ENCODE results near the gene ACER2. TPM values are rescaled to one million over a fixed set of nuclear protein-coding genes. Genes with fewer than 3 reads are reported as not detected.

ACER2 gene
- total and polyA plus RNA-seq, 11 donors: 0.95 to 4.5 (median 3.7) TPM

GRCh38 chr9:19445452-19445851 is 36.6 kb downstream of the ACER2 start:
- peaks cover 0 to 68% (median 27%) of the 10 kb centered on the region in 9 donors for H3K36me3 ChIP-seq
- ATAC-seq: no peak
- no peak for TF ChIP-seq CTCF (IDR thresholded peaks at IDR 0.05)
- no peak for TF ChIP-seq POLR2A (IDR thresholded peaks at IDR 0.05)

GRCh38 chr9:19446361-19446861 is 37.6 kb downstream of the ACER2 start:
- H3K36me3 ChIP-seq: peaks cover 0 to 73% (median 36%) of the 10 kb centered on the region in 9 donors
- H3K9me3 ChIP-seq: no peaks in the 10 kb centered on the region
- 85 to 93% (median 92%) methylated on average over 7 of the region's 7 CpGs for WGBS, 4 donors
- intact Hi-C loops (cut with DNase I): loop anchor here in 1 of 10 donors (5.0 kb wide), 1 partner anchor 49 kb away; no protein-coding TSS in a partner anchor
- DNase-seq: no peak
- H3K4me3 ChIP-seq: no peak overlapping the region
- no peak overlapping the region for H3K27ac ChIP-seq
- TF ChIP-seq CTCF (IDR thresholded peaks at IDR 0.05) (no peak), POLR2A (IDR thresholded peaks at IDR 0.05) (no peak)
- H3K27me3 ChIP-seq: no peaks in the 10 kb centered on the region
- ATAC-seq: no peak
- peaks cover 0 to 10% (median 0%) of the 10 kb centered on the region in 12 donors for H3K4me1 ChIP-seq

More at GRCh38 chr9:19445452-19445851, 36.6 kb downstream of the ACER2 start:
- Histone ChIP-seq H3K9me3 (no peaks in the 10 kb centered on the region), H3K27me3 (no peaks in the 10 kb centered on the region), H3K27ac (no peak overlapping the region), H3K4me1 (peaks cover 0 to 18% (median 0%) of the 10 kb centered on the region in 12 donors), H3K4me3 (no peak overlapping the region)
- intact Hi-C loops (cut with DNase I): loop anchor here in 1 of 10 donors (5.0 kb wide), 1 partner anchor 48 kb away; no protein-coding TSS in a partner anchor
- 70 to 85% (median 75%) methylated on average over 2 of the region's 2 CpGs for WGBS, 4 donors
- DNase-seq: no peak

- WGBS, 4 donors: 92 to 95% (median 93%) methylated on average over 9 of the region's 9 CpGs
- no peak overlapping the region for H3K4me3 ChIP-seq
- H3K27ac ChIP-seq: no peak overlapping the region
- H3K9me3 ChIP-seq: no peaks in the 10 kb centered on the region
- intact Hi-C loops (cut with DNase I): loop anchor here in 3 of 10 donors (10.0 kb wide), 3 partner anchors 77 to 367 kb away; no protein-coding TSS in a partner anchor
- no peak for ATAC-seq
- no peaks in the 10 kb centered on the region for H3K27me3 ChIP-seq
- peaks cover 0 to 3% (median under 1%) of the 10 kb centered on the region in 12 donors for H3K4me1 ChIP-seq
- DNase-seq: no peak
- TF ChIP-seq POLR2A (IDR thresholded peaks at IDR 0.05) (no peak), CTCF (IDR thresholded peaks at IDR 0.05) (no peak)
- H3K36me3 ChIP-seq: peaks cover 0 to 69% (median 28%) of the 10 kb centered on the region in 9 donors
These were observed 42.7 kb downstream of the ACER2 start for GRCh38 chr9:19451240-19452087.

GRCh38 chr9:19456426-19456825 is 47.6 kb downstream of the ACER2 start:
- Histone ChIP-seq H3K4me1 (peaks cover 0 to 18% (median 10%) of the 10 kb centered on the region in 12 donors), H3K27ac (peak overlapping the region in 10 of 12 donors; percentile 28 to 82 (median 71)), H3K4me3 (no peak overlapping the region), H3K27me3 (no peaks in the 10 kb centered on the region), H3K9me3 (no peaks in the 10 kb centered on the region), H3K36me3 (peaks cover 0 to 25% (median 7%) of the 10 kb centered on the region in 9 donors)
- intact Hi-C loops (cut with DNase I): loop anchor here in 8 of 10 donors (2.0 to 10.0 kb wide), 14 partner anchors 48 to 1924 kb away; partner anchors contain the start of genes RRAGA (in 4 of the 8), ACER2 (in 2 of the 8), DENND4C (in 2 of the 8) and HAUS6 (in 2 of the 8)
- DNase-seq (no peak), ATAC-seq (peak in 2 of 4 donors; percentile 30 to 37)
- 22 to 42% (median 41%) methylated on average over 3 of the region's 3 CpGs for WGBS, 4 donors
- TF ChIP-seq CTCF (IDR thresholded peaks at IDR 0.05) (no peak), POLR2A (IDR thresholded peaks at IDR 0.05) (no peak)
